Measurements from ENCODE around the gene CEMP1.

The CEMP1 gene

GRCh38 chr16:2483939-2484897 lies 47.0 kb downstream of the CEMP1 start:
- DNase-seq: no peak

GRCh38 chr16:2482708-2483534 lies 48.3 kb downstream of the CEMP1 start:
- no peak for DNase-seq

- no peak for DNase-seq
Observed at GRCh38 chr16:2482249-2482648, 49.0 kb downstream of the CEMP1 start.

GRCh38 chr16:2481676-2482075 lies 49.5 kb downstream of the CEMP1 start:
- no peak for DNase-seq

- no peak for DNase-seq
Observed at GRCh38 chr16:2480948-2481347, 50.3 kb downstream of the CEMP1 start.

All from GF-D8 (cell line).